HEK293 (cell line): Measurements from ENCODE around the gene MARCHF3.

Experiments
- ATF2 ChIP-seq: fragments of 450-650 bp; formaldehyde crosslinking; IDR thresholded peaks from 2 replicates; pipeline ENCODE4 v1.5.1; 2016; ENCODE audit warnings: missing biosample characterization, missing genetic modification characterization, low read depth
- BCL6B ChIP-seq: fragments of 450-650 bp; formaldehyde crosslinking; IDR thresholded peaks from 2 replicates; pipeline ENCODE4 v1.5.1; 2017; ENCODE audit warnings: missing biosample characterization, missing genetic modification characterization
- CTCF ChIP-seq: fragments of 450-650 bp; formaldehyde crosslinking; IDR thresholded peaks from 2 replicates; pipeline ENCODE4 v1.5.1; 2016; ENCODE audit warnings: missing biosample characterization, missing genetic modification characterization
- KLF7 ChIP-seq: fragments of 450-650 bp; formaldehyde crosslinking; IDR thresholded peaks from 2 replicates; pipeline ENCODE4 v1.5.1; 2016; ENCODE audit warnings: missing biosample characterization, missing genetic modification characterization, borderline replicate concordance
- PRDM10 ChIP-seq: fragments of 450-650 bp; formaldehyde crosslinking; IDR thresholded peaks from 2 replicates; pipeline ENCODE4 v1.5.1; 2016; ENCODE audit warnings: missing biosample characterization, missing genetic modification characterization
- REST ChIP-seq: fragments of 450-650 bp; formaldehyde crosslinking; IDR thresholded peaks from 2 replicates; pipeline ENCODE4 v1.5.1; 2016; ENCODE audit warnings: missing biosample characterization, missing genetic modification characterization
- WT1 ChIP-seq: fragments of 450-650 bp; formaldehyde crosslinking; IDR thresholded peaks from 2 replicates; pipeline ENCODE4 v1.5.1; 2016; ENCODE audit warnings: missing biosample characterization, missing genetic modification characterization
- YY1 ChIP-seq: fragments of 450-650 bp; formaldehyde crosslinking; IDR thresholded peaks from 2 replicates; pipeline ENCODE4 v1.5.1; 2018; ENCODE audit warnings: missing biosample characterization, missing genetic modification characterization

GRCh38 chr5:126988021-126988569 is 42.3 kb downstream of the MARCHF3 start:
- TF ChIP-seq CTCF (tag by site-specific recombination) (no peak), ATF2 (tag by site-specific recombination) (no peak), PRDM10 (no peak), YY1 (no peak), KLF7 (tag by site-specific recombination) (no peak), BCL6B (tag by site-specific recombination) (no peak), WT1 (tag by site-specific recombination) (no peak), REST (tag by site-specific recombination) (no peak)
